Stimulated activated CD8-positive, alpha-beta memory T cell treated with anti-CD3 and anti-CD28 coated beads, Interleukin-12 subunit alpha, Interleukin-12 subunit beta, amount 100 ng/mL, for 4 hours (primary cell): Measurements from ENCODE around the gene MYO5C.

Experiments used
- DNase-seq: peaks from one replicate; pipeline ENCODE4 v3.0.0-alpha.2; 2020; ENCODE audit warnings: low read depth

Gene MYO5C

DNA sequence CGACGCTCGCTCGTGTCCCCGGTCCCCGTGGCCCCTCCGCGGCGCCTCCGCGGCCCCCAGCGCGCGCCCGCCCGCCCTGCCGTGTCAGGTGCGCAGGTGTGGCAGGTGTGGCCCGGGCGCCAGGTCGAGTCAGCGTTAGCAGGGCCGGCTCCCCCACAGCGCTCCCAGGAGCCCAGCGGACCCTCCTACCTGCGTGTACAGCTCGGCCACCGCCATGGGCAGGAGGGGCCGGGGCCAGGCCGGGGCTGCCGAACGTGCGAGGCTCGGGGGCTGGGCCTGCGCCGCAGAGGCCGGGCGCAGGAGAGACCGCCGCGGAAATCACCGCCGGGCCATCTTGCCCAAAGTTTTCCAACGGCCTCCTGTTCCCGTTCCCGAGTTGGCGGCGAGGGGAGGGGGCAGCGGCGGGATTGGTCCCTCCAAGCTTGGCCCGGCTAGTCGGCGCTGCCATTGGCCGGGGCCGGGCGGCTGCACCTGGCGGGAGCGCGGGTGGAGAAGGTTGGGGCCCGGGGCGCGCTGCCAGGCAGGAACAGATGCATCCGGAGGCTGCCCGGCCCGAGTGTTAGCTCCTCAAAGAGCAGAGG, at the start of gene MYO5C:
Gene MYO5C, minus strand, starts transcription at position 384 of the 581 bp plus-strand sequence. Its CDS starts 168 bp downstream, at position 216.
- no peak for DNase-seq

DNA sequence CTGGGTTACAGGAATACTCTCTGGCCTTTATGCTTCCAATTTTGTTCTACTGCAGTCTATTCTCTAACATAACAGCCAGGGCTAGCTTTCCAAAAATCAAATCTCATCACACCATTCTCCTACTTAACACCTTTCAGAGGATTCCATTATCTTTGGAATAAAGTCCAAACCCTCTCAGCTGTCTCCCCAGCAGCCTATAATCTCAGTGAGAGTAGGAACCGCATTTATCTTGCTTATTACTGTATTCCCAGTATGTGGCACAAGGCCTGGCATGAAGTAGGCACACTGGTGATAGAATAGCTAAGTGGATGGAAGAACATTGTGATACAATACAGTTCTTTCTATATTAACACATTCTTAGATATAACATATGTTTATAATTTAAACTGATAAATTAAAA, 49.0 kb upstream of the MYO5C start:
- DNase-seq = no peak

DNA sequence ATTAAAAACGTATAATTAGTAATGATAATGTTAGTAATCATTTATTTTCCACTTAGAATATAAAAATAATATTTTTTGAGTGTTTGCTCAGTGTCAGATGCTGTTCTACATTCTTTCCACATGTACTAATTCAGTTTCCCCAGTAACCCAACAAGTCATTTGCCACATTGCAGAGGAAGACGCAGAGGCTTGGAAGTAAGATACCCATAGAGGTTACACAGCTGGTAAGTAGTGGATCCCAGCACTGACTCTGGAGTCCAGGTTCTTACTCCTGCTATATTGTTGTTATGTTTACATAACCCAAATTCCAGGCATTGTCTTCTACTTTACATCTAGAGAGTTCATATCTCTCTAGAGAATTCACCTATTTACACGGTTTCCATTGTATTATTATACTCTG, 48.2 kb upstream of the MYO5C start:
- DNase-seq = no peak

DNA sequence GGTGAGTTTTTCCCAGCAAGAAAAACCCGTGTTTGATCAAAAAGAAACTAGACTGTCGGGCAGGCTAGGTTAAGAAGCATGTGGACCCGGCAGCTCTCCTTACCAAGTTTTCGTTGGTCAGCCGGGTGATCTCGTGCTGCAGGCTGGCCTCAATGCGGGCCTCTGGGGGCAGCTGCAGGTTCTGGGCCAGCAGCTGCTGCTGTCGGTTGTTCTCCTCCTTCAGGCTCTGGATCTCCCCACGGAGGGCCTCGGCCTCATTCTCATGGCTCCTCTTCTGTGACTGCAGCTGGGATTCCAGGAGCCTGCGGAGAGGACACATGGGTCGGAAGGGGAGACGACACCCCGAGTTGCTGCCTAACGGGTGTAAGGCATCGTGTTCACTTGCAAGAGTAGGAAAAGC, 44.5 kb upstream of the MYO5C start:
- no peak for DNase-seq

GRCh38 chr15:52338891-52339290, 43.3 kb upstream of the MYO5C start:
- no peak for DNase-seq

DNA sequence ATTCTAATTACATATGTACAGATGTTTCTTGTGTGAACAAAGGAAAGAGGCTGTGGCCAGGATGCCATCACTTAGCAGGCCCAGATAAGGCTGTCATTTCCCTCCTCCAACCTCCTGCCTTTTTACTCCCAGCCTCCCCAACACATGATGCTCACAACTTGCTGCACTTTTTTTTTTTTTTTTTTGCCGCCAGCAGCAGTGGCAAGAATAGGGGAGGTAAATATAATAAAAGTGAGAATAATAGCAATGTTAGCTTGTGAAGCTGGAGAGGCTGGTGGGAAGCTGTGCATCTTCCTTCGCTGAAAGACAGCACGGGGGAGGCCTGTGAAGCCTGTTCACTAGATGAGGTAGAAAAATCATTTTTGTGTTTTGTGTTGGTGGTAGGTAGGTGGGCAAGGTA, 42.5 kb upstream of the MYO5C start:
- no peak for DNase-seq

GRCh38 chr15:52337198-52337853, 41.7 kb upstream of the MYO5C start:
- no peak for DNase-seq

- no peak for DNase-seq
These were observed 40.9 kb upstream of the MYO5C start for GRCh38 chr15:52336529-52336928.

DNA sequence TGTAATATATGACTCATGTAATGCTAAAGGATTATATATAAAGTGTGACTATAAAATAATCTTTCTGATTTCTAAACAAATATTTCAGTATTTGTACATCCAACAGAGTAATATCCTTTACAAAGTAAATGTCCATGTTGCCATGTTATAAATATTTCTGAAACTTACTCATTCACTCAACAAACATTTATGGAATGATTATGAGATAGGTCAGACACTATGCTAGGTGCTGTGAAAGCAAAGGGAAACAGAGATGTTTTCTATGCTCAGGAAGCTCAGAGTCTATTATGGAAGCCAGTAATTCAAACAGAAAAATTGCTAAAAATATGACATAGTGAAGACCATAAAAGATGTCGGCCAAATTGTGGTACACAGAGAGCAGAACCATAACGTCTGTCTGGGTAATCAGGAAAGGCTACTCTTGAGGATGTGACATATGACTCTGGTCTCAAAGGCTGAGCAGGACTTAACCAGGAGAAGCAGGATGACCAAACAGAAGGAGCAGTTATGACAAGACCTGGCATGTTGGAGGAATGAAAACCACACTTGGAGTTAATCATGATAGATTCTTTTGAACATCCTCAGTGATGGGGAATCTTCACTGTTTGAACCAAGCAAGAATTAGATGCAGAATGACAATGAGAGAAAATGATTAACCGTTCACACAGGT, 39.0 kb upstream of the MYO5C start:
- DNase-seq = no peak

- DNase-seq = peak; percentile 3
These were observed 36.1 kb upstream of the MYO5C start for GRCh38 chr15:52331490-52332240.

DNA sequence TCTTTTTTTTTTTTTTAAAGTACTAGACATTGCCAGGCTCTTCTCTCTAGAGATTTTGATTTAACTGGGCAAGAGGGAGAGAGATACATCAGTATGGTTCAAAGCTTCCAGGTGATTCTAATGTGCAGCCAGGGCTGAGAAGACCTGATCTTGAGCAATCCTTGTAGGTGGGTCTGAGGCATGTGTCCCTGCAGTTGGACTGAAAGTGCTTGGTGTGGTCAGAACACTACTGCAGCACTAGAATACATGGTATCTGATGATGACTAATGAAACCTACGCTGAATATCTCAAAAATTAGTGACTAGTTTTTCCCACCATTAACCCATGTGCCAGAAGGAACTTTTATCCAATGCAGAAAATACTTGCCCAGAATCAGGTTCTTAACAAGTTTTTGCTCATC, 34.4 kb upstream of the MYO5C start:
- DNase-seq = no peak

DNA sequence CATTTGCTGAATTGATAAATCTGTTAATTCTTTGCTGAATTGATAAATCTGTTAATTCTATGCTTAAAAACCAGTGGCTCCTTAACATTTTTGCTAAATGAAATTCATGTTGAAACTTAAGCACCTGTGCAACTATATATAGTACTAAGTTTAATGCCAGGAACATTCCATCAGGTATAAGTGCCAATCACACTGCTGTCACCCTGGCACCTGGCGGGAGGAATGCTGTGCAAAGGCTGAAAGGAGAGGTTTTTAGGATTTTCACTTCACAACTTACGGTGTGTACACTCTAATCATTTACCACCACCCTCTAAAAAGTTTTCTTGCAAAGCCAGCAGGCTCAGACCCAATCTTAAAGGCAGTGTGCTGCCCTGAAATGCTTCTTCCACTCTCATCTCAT, 33.5 kb upstream of the MYO5C start:
- no peak for DNase-seq

DNA sequence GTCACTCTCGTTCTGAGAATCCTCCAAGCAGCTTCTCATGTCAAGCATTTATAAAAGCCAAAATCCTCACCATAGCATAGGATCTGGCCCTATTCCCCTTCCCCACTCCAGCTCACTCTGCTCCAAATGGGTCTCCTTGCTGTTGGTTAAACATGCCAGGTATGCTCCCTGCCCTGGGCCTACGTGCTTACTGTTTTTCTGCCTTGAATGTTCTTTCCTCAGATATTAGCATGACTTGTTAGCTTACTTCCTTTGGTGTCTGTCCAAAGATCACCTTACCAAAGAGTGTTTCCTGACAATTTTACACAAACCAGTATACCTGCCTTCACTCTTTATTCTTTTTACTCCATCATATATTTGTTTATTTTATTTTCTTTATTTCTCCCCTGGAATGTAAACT, 33.1 kb upstream of the MYO5C start:
- no peak for DNase-seq

- DNase-seq = no peak
These were observed 31.2 kb upstream of the MYO5C start for GRCh38 chr15:52326756-52327155.

DNA sequence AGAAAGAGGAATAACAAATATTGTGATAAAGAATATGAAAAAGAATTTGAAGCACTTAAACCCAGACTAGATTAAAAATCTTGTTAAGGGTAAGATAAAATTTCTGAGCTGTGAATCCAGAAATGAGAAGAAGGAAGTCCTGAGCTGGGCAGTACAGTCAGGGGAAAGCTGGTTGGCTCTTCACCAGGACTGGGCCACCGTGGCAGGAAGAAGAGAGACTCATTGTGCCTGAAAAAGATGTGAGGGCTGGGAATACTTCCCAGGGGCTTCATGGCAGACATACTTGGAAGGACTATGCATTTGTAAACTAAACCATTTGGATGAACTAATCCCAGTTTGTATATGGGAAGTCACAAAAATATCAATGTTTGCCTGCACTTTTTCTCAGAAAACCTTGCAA, 28.5 kb upstream of the MYO5C start:
- DNase-seq = no peak

GRCh38 chr15:52318729-52319500, 23.3 kb upstream of the MYO5C start:
- DNase-seq = no peak

DNA sequence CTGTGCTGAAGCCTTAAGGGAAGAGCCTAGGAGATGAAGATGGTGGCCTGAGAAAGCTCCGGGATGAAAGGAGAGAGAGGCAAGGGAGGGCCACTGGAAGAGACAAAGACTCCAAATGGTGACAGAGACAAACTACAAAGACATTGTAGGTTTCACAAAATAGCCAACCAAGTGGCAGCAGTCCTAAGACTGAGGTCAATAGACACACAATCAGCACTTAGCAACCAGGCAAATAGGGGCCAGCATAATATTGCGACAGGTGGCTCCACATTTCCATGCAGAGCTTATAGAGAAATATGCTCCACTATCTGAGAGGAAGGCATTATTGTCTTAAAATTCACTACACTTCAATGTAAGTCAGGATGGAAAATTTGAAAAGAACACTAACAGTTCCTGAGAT, 22.1 kb upstream of the MYO5C start:
- DNase-seq = no peak

- no peak for DNase-seq
These were observed 21.4 kb upstream of the MYO5C start for GRCh38 chr15:52317022-52317421.

- DNase-seq = no peak
These were observed 13.5 kb upstream of the MYO5C start for GRCh38 chr15:52309154-52309548.

- no peak for DNase-seq
These were observed 13.0 kb upstream of the MYO5C start for GRCh38 chr15:52308446-52309153.

DNA sequence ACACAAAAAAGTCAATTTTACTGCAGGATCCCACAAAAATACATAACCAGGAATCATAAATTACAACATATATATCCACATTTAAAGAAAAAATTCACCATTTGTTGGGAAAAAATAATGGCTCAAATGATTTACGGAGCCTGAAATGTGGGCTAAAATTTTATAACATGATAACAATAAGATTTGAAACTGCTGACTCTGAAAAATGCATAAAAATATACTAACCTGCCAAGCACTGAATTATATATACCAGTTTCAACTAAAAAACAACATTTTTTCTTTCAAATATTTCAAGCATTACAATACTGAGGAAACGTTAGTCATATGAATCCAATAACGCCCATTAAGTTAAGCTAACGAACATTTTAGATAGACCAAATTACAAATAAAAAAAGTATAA, 12.2 kb upstream of the MYO5C start:
- no peak for DNase-seq

GRCh38 chr15:52306270-52306669, 10.7 kb upstream of the MYO5C start:
- no peak for DNase-seq
